Hepatocyte (in vitro differentiated cells): ENCODE data around the gene VPS50.

Experiments used
- EZH2 ChIP-seq: fragments of 200-600 bp; sonication (generic); IDR thresholded peaks from 2 replicates; pipeline ENCODE4 v1.6.1; 2016; ENCODE audit warnings: antibody characterized with exemption, mild to moderate bottlenecking, borderline replicate concordance
- TF ChIP-seq, protein P1 (sequence below): fragments of 200-600 bp; sonication (generic); IDR thresholded peaks from 2 replicates; pipeline ENCODE4 v1.5.1; 2016; ENCODE audit warnings: antibody characterized with exemption, mild to moderate bottlenecking; ENCODE audit not compliant: poor library complexity

- TF ChIP-seq, protein P1, sequence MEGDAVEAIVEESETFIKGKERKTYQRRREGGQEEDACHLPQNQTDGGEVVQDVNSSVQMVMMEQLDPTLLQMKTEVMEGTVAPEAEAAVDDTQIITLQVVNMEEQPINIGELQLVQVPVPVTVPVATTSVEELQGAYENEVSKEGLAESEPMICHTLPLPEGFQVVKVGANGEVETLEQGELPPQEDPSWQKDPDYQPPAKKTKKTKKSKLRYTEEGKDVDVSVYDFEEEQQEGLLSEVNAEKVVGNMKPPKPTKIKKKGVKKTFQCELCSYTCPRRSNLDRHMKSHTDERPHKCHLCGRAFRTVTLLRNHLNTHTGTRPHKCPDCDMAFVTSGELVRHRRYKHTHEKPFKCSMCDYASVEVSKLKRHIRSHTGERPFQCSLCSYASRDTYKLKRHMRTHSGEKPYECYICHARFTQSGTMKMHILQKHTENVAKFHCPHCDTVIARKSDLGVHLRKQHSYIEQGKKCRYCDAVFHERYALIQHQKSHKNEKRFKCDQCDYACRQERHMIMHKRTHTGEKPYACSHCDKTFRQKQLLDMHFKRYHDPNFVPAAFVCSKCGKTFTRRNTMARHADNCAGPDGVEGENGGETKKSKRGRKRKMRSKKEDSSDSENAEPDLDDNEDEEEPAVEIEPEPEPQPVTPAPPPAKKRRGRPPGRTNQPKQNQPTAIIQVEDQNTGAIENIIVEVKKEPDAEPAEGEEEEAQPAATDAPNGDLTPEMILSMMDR, result no peak
- no peak for TF ChIP-seq EZH2
These were observed 120.7 kb downstream of the VPS50 start for GRCh38 chr7:93352881-93353280.
